ENCODE results near the gene BMAL1.

The BMAL1 gene

GRCh38 chr11:13261591-13262061 is 16.0 kb upstream of the BMAL1 start:
- DNase-seq (ENCODE audit: low spot score) = no peak

- no peak for DNase-seq (ENCODE audit: low spot score)
Observed at GRCh38 chr11:13262096-13262495, 15.5 kb upstream of the BMAL1 start.

GRCh38 chr11:13268791-13269190 is 8.8 kb upstream of the BMAL1 start:
- no peak for DNase-seq (ENCODE audit: low spot score)

GRCh38 chr11:13269775-13270174 is 7.8 kb upstream of the BMAL1 start:
- no peak for DNase-seq (ENCODE audit: low spot score)

GRCh38 chr11:13271060-13271693 is 6.4 kb upstream of the BMAL1 start:
- no peak for DNase-seq (ENCODE audit: low spot score)

- no peak for DNase-seq (ENCODE audit: low spot score)
Observed at GRCh38 chr11:13276454-13276831, 1.1 kb upstream of the BMAL1 start.

GRCh38 chr11:13276832-13277767 is 490 bp upstream of the BMAL1 start:
- DNase-seq (ENCODE audit: low spot score) = peak; percentile 99

- DNase-seq (ENCODE audit: low spot score) = peak; percentile 60
Observed at GRCh38 chr11:13278609-13279486, 1.3 kb downstream of the BMAL1 start.

GRCh38 chr11:13279487-13279834 is 1.9 kb downstream of the BMAL1 start:
- no peak for DNase-seq (ENCODE audit: low spot score)

GRCh38 chr11:13280092-13280722 is 2.6 kb downstream of the BMAL1 start:
- no peak for DNase-seq (ENCODE audit: low spot score)

GRCh38 chr11:13280777-13281176 is 3.2 kb downstream of the BMAL1 start:
- DNase-seq (ENCODE audit: low spot score) = no peak

- DNase-seq (ENCODE audit: low spot score) = peak; percentile 47
Observed at GRCh38 chr11:13283636-13284035, 6.0 kb downstream of the BMAL1 start.

- DNase-seq (ENCODE audit: low spot score) = peak; percentile 26
Observed at GRCh38 chr11:13284776-13285588, 7.4 kb downstream of the BMAL1 start.

- DNase-seq (ENCODE audit: low spot score) = no peak
Observed at GRCh38 chr11:13286279-13286821, 8.8 kb downstream of the BMAL1 start.

- no peak for DNase-seq (ENCODE audit: low spot score)
Observed at GRCh38 chr11:13287036-13287435, 9.4 kb downstream of the BMAL1 start.

GRCh38 chr11:13287681-13288080 is 10.1 kb downstream of the BMAL1 start:
- DNase-seq (ENCODE audit: low spot score) = no peak

- DNase-seq (ENCODE audit: low spot score) = no peak
Observed at GRCh38 chr11:13288375-13289029, 10.9 kb downstream of the BMAL1 start.

GRCh38 chr11:13289081-13289480 is 11.5 kb downstream of the BMAL1 start:
- DNase-seq (ENCODE audit: low spot score) = peak; percentile 46

GRCh38 chr11:13290221-13290980 is 12.8 kb downstream of the BMAL1 start:
- DNase-seq (ENCODE audit: low spot score) = no peak

All from ecto neural progenitor cell (in vitro differentiated cells).